NCI-H1417 (cell line): ENCODE data around the gene SDK1.
"Not testable (repeated sequence)": the region's sequence is repeated elsewhere in the genome, so short reads cannot be mapped to it uniquely, and the experiment has no call there.

Experiments used
- DNase-seq, 3 experiments: peaks; one replicate each; lab custom pipeline; 2025; lab: John Stamatoyannopoulos, UW

The SDK1 gene

GRCh38 chr7:4201566-4201965 is 900.5 kb downstream of the SDK1 start:
- no peak for DNase-seq

- DNase-seq: no peak
Measured at GRCh38 chr7:4202154-4202736, 901.2 kb downstream of the SDK1 start.

GRCh38 chr7:4202954-4203353 is 901.9 kb downstream of the SDK1 start:
- DNase-seq: no peak

GRCh38 chr7:4203626-4204512 is 902.8 kb downstream of the SDK1 start:
- peak in 2 of 3 experiments; percentile 14 to 53 for DNase-seq

- no peak for DNase-seq
Measured at GRCh38 chr7:4204513-4205165, 903.6 kb downstream of the SDK1 start.

GRCh38 chr7:4205828-4206227 is 904.8 kb downstream of the SDK1 start:
- no peak for DNase-seq

GRCh38 chr7:4207011-4207410 is 906.0 kb downstream of the SDK1 start:
- DNase-seq: no peak

GRCh38 chr7:4208086-4208485 is 907.0 kb downstream of the SDK1 start:
- no peak for DNase-seq

GRCh38 chr7:4208586-4208985 is 907.5 kb downstream of the SDK1 start:
- no peak for DNase-seq

- DNase-seq: no peak
Measured at GRCh38 chr7:4209126-4209525, 908.1 kb downstream of the SDK1 start.

GRCh38 chr7:4209966-4210365 is 908.9 kb downstream of the SDK1 start:
- no peak for DNase-seq

GRCh38 chr7:4210821-4211220 is 909.8 kb downstream of the SDK1 start:
- DNase-seq: no peak

- no peak for DNase-seq
Measured at GRCh38 chr7:4211261-4211660, 910.2 kb downstream of the SDK1 start.

GRCh38 chr7:4212376-4212775 is 911.3 kb downstream of the SDK1 start:
- DNase-seq: no peak

GRCh38 chr7:4214291-4215155 is 913.5 kb downstream of the SDK1 start:
- DNase-seq: no peak

GRCh38 chr7:4215176-4215720 is 914.2 kb downstream of the SDK1 start:
- DNase-seq: no peak

GRCh38 chr7:4216016-4216415 is 915.0 kb downstream of the SDK1 start:
- DNase-seq: no peak

- DNase-seq: not testable (repeated sequence)
Measured at GRCh38 chr7:4217126-4217660, 916.1 kb downstream of the SDK1 start.

- no peak for DNase-seq
Measured at GRCh38 chr7:4218481-4218880, 917.4 kb downstream of the SDK1 start.

- DNase-seq: no peak
Measured at GRCh38 chr7:4220011-4220410, 919.0 kb downstream of the SDK1 start.

GRCh38 chr7:4221043-4221442 is 920.0 kb downstream of the SDK1 start:
- DNase-seq: no peak
